IPS-20b (cell line): Measurements from ENCODE around the gene GARIN6.
"Not testable (repeated sequence)": the region's sequence is repeated elsewhere in the genome, so short reads cannot be mapped to it uniquely, and the experiment has no call there.

Source experiments
- H3K27ac ChIP-seq: one replicate; pipeline ENCODE4 v1.5.1; 2013; ENCODE audit warnings: low read length
- H3K27me3 ChIP-seq: 2 replicates; pipeline ENCODE4 v1.6.1; 2013; ENCODE audit warnings: mild to moderate bottlenecking, low read length, inconsistent platforms; ENCODE audit not compliant: insufficient read depth
- H3K36me3 ChIP-seq: 2 replicates; pipeline ENCODE4 v1.6.1; 2013; ENCODE audit warnings: low read depth, mild to moderate bottlenecking, inconsistent platforms, low read length, moderate library complexity; ENCODE audit not compliant: insufficient read depth
- H3K4me1 ChIP-seq: 2 replicates; pipeline ENCODE4 v1.6.1; 2013; ENCODE audit warnings: mild to moderate bottlenecking, control low read depth, inconsistent platforms, low read length, moderate library complexity; ENCODE audit not compliant: insufficient read depth
- H3K4me3 ChIP-seq: 2 replicates; pipeline ENCODE4 v1.5.1; 2013; ENCODE audit warnings: mild to moderate bottlenecking, low read length, inconsistent platforms
- H3K9ac ChIP-seq: 2 replicates; pipeline ENCODE4 v1.6.1; 2013; ENCODE audit warnings: low read depth, mild to moderate bottlenecking, inconsistent platforms, low read length, moderate library complexity
- H3K9me3 ChIP-seq: 2 replicates; pipeline ENCODE4 v1.6.1; 2013; ENCODE audit warnings: mild to moderate bottlenecking, low read depth, low read length, inconsistent platforms; ENCODE audit not compliant: insufficient read depth

GARIN6 gene

DNA sequence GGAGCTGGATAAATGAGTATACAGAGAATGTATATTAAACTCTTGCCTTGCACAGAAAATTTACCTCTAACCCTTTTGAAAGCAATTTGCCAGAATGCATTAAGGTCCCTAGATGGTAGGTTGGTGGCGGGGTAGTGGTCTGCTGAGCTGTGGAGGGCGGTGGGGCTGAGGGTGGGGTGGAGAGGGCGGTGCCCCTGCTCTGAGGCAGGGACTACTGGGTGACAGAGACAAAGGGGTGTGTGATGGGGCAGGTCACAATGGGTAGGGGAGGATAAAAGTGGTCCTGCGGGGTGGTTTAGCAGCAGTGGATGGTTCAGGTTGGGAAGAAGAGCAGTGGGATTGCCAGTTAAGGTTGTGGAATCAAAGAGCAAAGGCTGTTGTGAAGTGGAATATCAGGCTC is at the start of gene GARIN6:
GARIN6 (plus strand) TSS at position 301 of the 400 bp plus-strand sequence. CDS start 422 bp downstream, outside the sequence.
- Histone ChIP-seq H3K27me3 (no peaks in the 10 kb centered on the region), H3K27ac (no peak within 1 kb of the TSS), H3K9ac (no peak within 1 kb of the TSS), H3K4me1 (no peaks in the 10 kb centered on the region), H3K36me3 (no peaks in the 10 kb centered on the region), H3K4me3 (no peak within 1 kb of the TSS), H3K9me3 (no peaks in the 10 kb centered on the region)

DNA sequence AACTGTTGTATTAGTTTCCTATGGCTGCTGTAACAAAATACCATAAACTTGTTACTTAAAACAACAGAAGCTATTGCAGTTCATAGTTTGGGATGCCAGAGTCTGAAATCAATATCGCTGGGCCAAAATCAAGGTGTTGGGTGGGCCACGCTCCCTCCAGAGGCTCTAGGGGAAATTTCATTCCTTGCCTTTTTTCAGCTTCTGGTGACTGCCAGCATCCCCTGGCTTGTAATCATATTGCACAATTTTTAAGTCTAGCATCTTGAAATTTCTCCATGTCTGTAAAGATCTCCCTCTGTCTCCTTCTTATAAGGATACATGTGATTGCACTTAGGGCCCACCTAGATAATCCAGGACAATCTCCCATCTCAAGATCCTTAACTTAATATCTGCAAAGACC is 48.8 kb upstream of the GARIN6 start:
- H3K27me3 ChIP-seq, result no peaks in the 10 kb centered on the region
- no peaks in the 10 kb centered on the region for H3K4me1 ChIP-seq
- H3K36me3 ChIP-seq, result no peaks in the 10 kb centered on the region
- no peak overlapping the region for H3K27ac ChIP-seq
- no peaks in the 10 kb centered on the region for H3K9me3 ChIP-seq
- no peak overlapping the region for H3K9ac ChIP-seq
- no peak overlapping the region for H3K4me3 ChIP-seq

DNA sequence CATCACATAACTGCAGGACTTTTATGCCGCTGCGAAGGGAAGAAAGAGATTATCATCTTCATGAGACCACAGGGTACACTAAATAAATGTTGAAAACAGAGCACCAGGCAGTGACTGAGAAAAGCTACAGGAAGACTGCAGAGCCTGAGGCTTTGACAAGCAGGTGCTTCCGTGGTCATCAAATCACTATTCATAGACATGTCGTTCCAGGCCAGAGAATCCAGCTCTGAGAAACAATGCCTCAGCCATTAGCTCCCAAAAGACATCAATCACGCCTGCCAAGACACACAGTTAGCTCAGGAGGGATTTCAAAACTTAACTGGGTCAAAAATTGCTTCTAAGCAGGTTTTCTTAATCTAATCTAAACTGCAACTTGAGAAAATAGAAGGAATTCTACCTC is 47.2 kb upstream of the GARIN6 start:
- Histone ChIP-seq H3K4me1 (no peaks in the 10 kb centered on the region), H3K27ac (no peak overlapping the region), H3K9me3 (no peaks in the 10 kb centered on the region), H3K36me3 (no peaks in the 10 kb centered on the region), H3K9ac (no peak overlapping the region), H3K27me3 (no peaks in the 10 kb centered on the region), H3K4me3 (no peak overlapping the region)

DNA sequence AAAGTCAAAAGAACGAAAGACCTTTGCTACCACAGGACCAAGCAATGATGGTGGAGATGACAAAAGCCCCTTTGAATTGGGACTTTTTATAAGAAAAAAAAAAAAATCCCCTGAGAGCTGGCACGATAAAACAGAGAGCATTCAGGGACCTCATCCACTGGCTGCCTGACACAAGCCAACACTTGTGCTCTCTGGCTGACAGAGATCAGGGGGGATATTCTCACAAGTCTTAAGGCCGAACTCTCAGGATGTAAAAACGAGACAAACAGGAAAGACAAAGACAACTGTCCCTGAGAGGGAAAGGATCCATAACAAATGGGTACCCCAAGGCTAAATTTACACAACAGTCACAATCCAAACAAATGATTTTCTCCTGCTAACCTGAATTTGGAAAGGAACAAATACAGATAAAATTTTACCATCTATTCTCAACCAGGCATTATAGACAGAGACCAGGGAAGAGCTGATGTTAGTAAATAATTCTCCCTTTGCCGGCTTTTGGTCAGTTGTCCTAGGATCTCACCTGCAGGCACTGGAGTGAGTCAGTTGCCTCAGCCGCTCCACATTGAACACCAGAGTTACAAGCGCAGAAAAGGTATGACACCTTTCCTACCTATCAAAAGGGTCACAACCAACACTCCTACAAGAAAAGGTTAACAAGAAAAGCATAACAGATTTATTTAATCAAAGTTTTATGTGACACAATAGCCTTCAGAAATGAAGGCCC is 37.9 kb upstream of the GARIN6 start:
- no peak overlapping the region for H3K27ac ChIP-seq
- H3K9ac ChIP-seq, result no peak overlapping the region
- peaks cover 35% of the 10 kb centered on the region for H3K4me1 ChIP-seq
- no peaks in the 10 kb centered on the region for H3K9me3 ChIP-seq
- H3K36me3 ChIP-seq, result no peaks in the 10 kb centered on the region
- H3K4me3 ChIP-seq, result 0 out of 2 replicates have a peak overlapping the region, but pooled peaks have one; percentile 7
- H3K27me3 ChIP-seq, result peaks cover 26% of the 10 kb centered on the region; the same call in 1 of the 2 replicates

DNA sequence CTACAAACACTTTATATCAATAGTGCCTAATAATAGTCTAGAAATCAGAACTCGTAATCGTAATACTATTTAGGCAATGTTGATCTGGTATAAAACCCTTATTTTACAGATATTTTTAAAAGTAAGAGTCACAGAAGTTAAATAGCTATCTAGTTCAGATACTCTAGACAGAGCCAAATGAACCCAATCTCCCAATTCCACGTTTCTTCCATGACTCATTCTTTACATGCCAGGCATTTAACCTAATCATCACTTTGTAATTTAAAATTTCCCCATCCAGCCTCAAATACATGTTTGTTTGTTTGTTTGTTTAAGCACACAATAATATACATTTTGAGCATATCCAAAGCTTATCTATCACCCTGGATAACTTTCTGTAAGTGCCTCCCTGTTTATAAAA is 36.4 kb upstream of the GARIN6 start:
- Histone ChIP-seq H3K4me1 (peaks cover 35% of the 10 kb centered on the region), H3K27ac (no peak overlapping the region), H3K27me3 (peaks cover 26% of the 10 kb centered on the region; the same call in 1 of the 2 replicates), H3K9ac (no peak overlapping the region), H3K36me3 (no peaks in the 10 kb centered on the region), H3K4me3 (no peak overlapping the region), H3K9me3 (no peaks in the 10 kb centered on the region)

DNA sequence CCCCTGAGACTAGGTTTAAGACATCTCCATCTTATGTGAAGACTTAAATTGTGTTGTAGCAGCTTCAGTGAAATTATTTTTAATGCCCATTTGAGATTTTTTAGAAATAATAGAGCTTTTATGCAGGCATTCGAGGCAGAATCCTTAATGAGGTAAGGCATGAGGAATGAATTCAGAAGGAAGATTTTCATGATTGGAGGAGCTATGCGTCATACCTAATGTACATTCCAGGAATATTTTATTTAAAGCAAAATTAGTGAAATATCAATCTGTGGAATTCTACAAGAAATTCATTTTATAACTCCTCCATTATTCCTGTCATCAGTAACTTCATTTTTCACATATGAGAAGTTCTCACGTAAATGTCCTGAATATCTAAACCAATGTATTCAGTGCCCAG is 36.0 kb upstream of the GARIN6 start:
- Histone ChIP-seq H3K36me3 (no peaks in the 10 kb centered on the region), H3K9ac (no peak overlapping the region), H3K27ac (no peak overlapping the region), H3K4me3 (no peak overlapping the region), H3K4me1 (peaks cover 35% of the 10 kb centered on the region), H3K9me3 (no peaks in the 10 kb centered on the region), H3K27me3 (peaks cover 26% of the 10 kb centered on the region; the same call in 1 of the 2 replicates)

DNA sequence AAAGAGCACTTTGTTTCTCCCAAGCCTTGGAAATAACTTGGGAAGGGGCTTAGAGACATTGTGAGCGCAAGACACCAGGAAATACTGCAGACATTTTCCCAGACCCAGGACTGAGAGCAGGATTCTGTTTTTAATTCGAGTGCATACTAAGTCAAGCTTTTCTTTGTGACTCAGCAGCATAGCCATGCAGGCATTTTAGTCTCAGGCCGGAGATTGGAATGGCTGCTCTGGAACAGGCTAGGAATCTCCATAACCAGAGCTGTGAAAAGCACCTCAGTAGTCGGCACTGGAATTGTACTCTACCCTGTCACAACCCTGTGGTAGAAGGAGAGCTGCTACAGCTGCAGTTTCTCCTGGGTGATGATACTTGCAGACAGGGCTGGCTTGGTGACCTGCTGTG is 28.9 kb upstream of the GARIN6 start:
- Histone ChIP-seq H3K27ac (no peak overlapping the region), H3K36me3 (no peaks in the 10 kb centered on the region), H3K9me3 (no peaks in the 10 kb centered on the region), H3K4me3 (no peak overlapping the region), H3K9ac (no peak overlapping the region), H3K27me3 (no peaks in the 10 kb centered on the region), H3K4me1 (no peaks in the 10 kb centered on the region)

DNA sequence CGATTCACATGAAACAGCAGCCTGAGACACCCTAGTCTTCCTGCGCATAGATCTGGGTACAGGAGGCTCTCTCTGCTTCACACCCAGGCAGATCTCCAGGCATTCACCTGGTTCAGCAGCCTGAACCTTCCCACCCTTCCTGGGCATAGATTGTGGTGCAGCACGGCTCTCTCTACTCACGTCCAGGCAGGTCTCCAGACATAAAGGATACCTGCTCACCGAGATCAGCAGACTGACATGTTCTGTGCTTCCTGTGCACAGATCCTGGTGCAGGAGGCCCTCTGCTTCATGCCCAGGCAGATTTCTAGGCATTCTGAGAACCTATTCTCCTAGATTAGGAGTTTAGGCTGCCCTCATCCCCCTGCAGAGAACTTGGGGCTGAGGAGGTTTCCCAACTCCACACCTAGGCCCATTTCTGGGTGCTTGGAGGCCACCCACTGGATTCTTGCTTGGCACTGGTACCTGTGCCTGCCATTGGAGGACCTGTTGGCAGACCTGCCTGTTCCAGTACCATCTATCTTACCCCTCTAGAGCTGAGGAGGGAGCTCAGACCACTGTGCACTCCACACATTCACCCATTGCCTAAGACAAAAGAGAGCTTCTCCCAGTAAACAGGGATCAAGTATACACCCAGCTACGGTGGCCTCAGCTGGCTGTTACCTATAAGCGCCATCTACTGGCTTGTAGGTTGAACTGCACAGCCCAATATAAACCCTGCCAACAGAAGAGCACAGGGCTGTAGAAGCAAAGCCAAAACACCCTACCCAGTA is 28.0 kb upstream of the GARIN6 start:
- Histone ChIP-seq H3K4me1 (no peaks in the 10 kb centered on the region), H3K9me3 (no peaks in the 10 kb centered on the region), H3K36me3 (no peaks in the 10 kb centered on the region), H3K4me3 (no peak overlapping the region), H3K9ac (no peak overlapping the region), H3K27ac (no peak overlapping the region), H3K27me3 (no peaks in the 10 kb centered on the region)

DNA sequence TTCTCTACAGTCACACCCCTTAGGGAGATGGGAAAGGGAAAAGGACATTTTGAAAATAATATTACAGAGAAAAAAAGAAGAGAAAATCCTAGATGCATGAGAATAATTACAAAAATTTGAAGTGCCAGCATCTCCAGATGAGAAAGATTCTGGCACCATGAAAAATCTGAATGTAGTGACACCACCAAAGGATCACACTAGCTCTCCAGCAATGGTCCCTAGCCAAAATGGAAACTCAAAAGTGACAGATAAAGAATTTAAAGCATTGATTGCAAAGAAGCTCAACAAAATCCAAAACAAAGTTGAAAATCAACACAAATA is 27.4 kb upstream of the GARIN6 start:
- no peak overlapping the region for H3K27ac ChIP-seq
- no peaks in the 10 kb centered on the region for H3K4me1 ChIP-seq
- H3K27me3 ChIP-seq, result no peaks in the 10 kb centered on the region
- no peaks in the 10 kb centered on the region for H3K36me3 ChIP-seq
- no peak overlapping the region for H3K9ac ChIP-seq
- no peak overlapping the region for H3K4me3 ChIP-seq
- H3K9me3 ChIP-seq, result no peaks in the 10 kb centered on the region

DNA sequence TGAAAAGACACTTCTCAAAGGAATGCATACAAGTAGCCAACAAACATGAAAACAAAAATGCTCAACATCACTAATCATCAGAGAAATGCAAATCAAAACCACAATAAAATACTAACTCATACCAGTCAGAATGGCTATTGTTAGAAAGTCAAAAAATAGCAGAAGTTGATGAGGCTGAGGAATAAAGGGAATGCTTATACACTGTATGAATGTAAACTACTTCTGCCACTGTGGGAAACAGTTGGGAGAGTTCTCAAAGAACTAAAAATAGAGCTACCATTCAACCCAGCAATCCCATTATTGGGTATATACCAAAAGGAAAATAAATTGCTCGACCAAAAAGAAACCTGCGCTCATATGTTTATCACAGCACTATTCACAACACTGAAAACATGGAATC is 23.0 kb upstream of the GARIN6 start:
- H3K9me3 ChIP-seq, H3K4me1 ChIP-seq, H3K27me3 ChIP-seq, H3K36me3 ChIP-seq, H3K27ac ChIP-seq, H3K4me3 ChIP-seq, H3K9ac ChIP-seq: not testable (repeated sequence)

DNA sequence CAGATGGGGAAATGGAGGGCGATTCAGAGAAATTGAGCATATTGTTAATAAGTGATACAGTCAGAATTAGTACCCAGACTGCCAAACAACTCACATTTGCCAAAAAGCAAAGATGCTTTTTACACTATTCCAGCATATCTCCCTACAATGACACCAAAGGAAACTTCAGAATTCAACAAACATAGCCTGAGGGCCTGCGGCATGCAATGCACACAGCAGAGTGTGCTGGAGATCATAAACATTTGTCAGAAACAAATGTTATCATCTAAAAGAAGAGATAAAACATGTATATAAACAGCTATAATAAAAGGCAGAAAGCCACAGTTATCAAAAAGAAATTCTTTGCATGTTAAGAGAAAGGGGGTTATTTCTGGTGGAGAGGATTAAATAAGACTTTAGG is 20.1 kb upstream of the GARIN6 start:
- Histone ChIP-seq H3K9me3 (no peaks in the 10 kb centered on the region), H3K4me3 (no peak overlapping the region), H3K9ac (no peak overlapping the region), H3K27me3 (no peaks in the 10 kb centered on the region), H3K4me1 (no peaks in the 10 kb centered on the region), H3K27ac (no peak overlapping the region), H3K36me3 (no peaks in the 10 kb centered on the region)

DNA sequence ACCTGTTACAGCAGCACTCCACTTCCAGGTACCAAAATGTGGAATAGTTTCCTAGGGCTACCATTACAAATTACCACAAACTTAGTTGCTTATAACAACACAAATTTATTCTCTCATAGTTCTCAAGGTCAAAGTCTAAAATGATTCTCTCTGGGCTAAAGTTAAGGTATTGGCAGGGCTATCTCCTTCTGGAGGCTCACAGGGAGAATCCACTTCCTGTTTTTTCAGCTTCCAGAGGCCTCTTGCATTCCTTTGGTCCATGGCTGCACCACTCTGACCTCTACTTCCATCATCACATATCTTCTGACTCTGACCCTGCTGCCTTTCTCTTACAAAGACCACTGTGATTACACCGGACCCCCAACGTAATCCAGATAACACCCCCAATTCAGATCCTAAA is 2.9 kb upstream of the GARIN6 start:
- Histone ChIP-seq H3K27me3 (no peaks in the 10 kb centered on the region), H3K36me3 (no peaks in the 10 kb centered on the region), H3K9ac (no peak overlapping the region), H3K4me3 (no peak overlapping the region), H3K27ac (no peak overlapping the region), H3K4me1 (no peaks in the 10 kb centered on the region), H3K9me3 (no peaks in the 10 kb centered on the region)
